ENCODE measurements around the gene AKR7A2.
"Not testable (repeated sequence)": the region's sequence is repeated elsewhere in the genome, so short reads cannot be mapped to it uniquely, and the experiment has no call there.

AKR7A2 gene

GRCh38 chr1:19294638-19295037 lies 17.3 kb downstream of the AKR7A2 start:
- H3K9me3 ChIP-seq (replicated peaks in 1 of 2; ENCODE audit: control insufficient read depth in 2 of 2, insufficient read depth in 1 of 2, low read depth in 1 of 2, low read length in 2 of 2) = peaks cover 15 to 50% of the 10 kb centered on the region in 2 donors
- H3K4ac ChIP-seq (ENCODE audit: low read length) = no peak overlapping the region
- no peak overlapping the region for H4K91ac ChIP-seq (ENCODE audit: low read depth, low read length, poor library complexity)
- H2AFZ ChIP-seq (ENCODE audit: low read length) = no peak overlapping the region
- DNase-seq (ENCODE audit: low spot score) = no peak
- H2BK15ac ChIP-seq (ENCODE audit: low read length) = no peak overlapping the region
- no CpG with 5 or more reads among the region's 2 CpGs for WGBS, 2 donors (ENCODE audit: extremely low coverage in 2 of 2, insufficient read length in 2 of 2, insufficient replicate concordance in 1 of 2)
- H2BK12ac ChIP-seq (ENCODE audit: low read length) = no peak overlapping the region
- no peak overlapping the region for H3K27ac ChIP-seq (replicated peaks; ENCODE audit: low read length)
- no peak overlapping the region for H3K23ac ChIP-seq (ENCODE audit: low read depth, low read length, poor library complexity)
- H2AK5ac ChIP-seq (ENCODE audit: low read depth, low read length) = no peak overlapping the region
- H3K27me3 ChIP-seq (ENCODE audit: control insufficient read depth in 3 of 3, insufficient read depth in 3 of 3, low read depth in 1 of 3, low read length in 3 of 3) = no peaks in the 10 kb centered on the region
- H3K4me1 ChIP-seq (ENCODE audit: control insufficient read depth in 2 of 2, insufficient read depth in 1 of 2, low read depth in 1 of 2, low read length in 2 of 2) = no peaks in the 10 kb centered on the region
- no peak overlapping the region for H4K8ac ChIP-seq (ENCODE audit: low read depth, low read length)
- H2BK120ac ChIP-seq (ENCODE audit: low read depth, low read length) = no peak overlapping the region
- H3K18ac ChIP-seq (ENCODE audit: low read length) = no peak overlapping the region
- H3K9ac ChIP-seq (ENCODE audit: low read depth, low read length, poor library complexity) = no peak overlapping the region
- no peak overlapping the region for H3K14ac ChIP-seq (ENCODE audit: low read length)
- no peak overlapping the region for H3K4me2 ChIP-seq (ENCODE audit: insufficient read depth, low read length, poor library complexity, severe bottlenecking)
- H3K4me3 ChIP-seq (ENCODE audit: low read length in 2 of 2) = no peak overlapping the region
- H3K36me3 ChIP-seq (replicated peaks in 1 of 2; ENCODE audit: control insufficient read depth in 2 of 2, insufficient read depth in 2 of 2, low read length in 2 of 2) = peaks cover 6 to 7% of the 10 kb centered on the region in 2 donors
- H3K79me1 ChIP-seq (ENCODE audit: low read depth, low read length) = peaks cover 2% of the 10 kb centered on the region
- no peak overlapping the region for H2BK5ac ChIP-seq (ENCODE audit: low read length)

GRCh38 chr1:19289244-19289643 lies 22.7 kb downstream of the AKR7A2 start:
- H2AFZ ChIP-seq (ENCODE audit: low read length) = no peak overlapping the region
- H3K4ac ChIP-seq (ENCODE audit: low read length) = no peak overlapping the region
- no peak overlapping the region for H3K4me3 ChIP-seq (ENCODE audit: low read length in 2 of 2)
- WGBS, 2 donors (ENCODE audit: extremely low coverage in 2 of 2, insufficient read length in 2 of 2, insufficient replicate concordance in 1 of 2) = no CpG with 5 or more reads among the region's 2 CpGs
- H3K79me1 ChIP-seq (ENCODE audit: low read depth, low read length) = no peaks in the 10 kb centered on the region
- no peak overlapping the region for H2BK5ac ChIP-seq (ENCODE audit: low read length)
- no peak overlapping the region for H4K91ac ChIP-seq (ENCODE audit: low read depth, low read length, poor library complexity)
- H4K8ac ChIP-seq (ENCODE audit: low read depth, low read length) = no peak overlapping the region
- H2BK12ac ChIP-seq (ENCODE audit: low read length) = no peak overlapping the region
- no peak overlapping the region for H3K27ac ChIP-seq (replicated peaks; ENCODE audit: low read length)
- H2BK120ac ChIP-seq (ENCODE audit: low read depth, low read length) = no peak overlapping the region
- H3K36me3 ChIP-seq (replicated peaks in 1 of 2; ENCODE audit: control insufficient read depth in 2 of 2, insufficient read depth in 2 of 2, low read length in 2 of 2) = peaks cover 0 to 11% of the 10 kb centered on the region in 2 donors
- DNase-seq (ENCODE audit: low spot score) = no peak
- no peaks in the 10 kb centered on the region for H3K4me1 ChIP-seq (ENCODE audit: control insufficient read depth in 2 of 2, insufficient read depth in 1 of 2, low read depth in 1 of 2, low read length in 2 of 2)
- H3K18ac ChIP-seq (ENCODE audit: low read length) = no peak overlapping the region
- no peak overlapping the region for H3K9ac ChIP-seq (ENCODE audit: low read depth, low read length, poor library complexity)
- H3K4me2 ChIP-seq (ENCODE audit: insufficient read depth, low read length, poor library complexity, severe bottlenecking) = no peak overlapping the region
- no peak overlapping the region for H3K23ac ChIP-seq (ENCODE audit: low read depth, low read length, poor library complexity)
- H3K14ac ChIP-seq (ENCODE audit: low read length) = no peak overlapping the region
- peaks cover 0 to 6% (median 0%) of the 10 kb centered on the region in 3 experiments for H3K27me3 ChIP-seq (ENCODE audit: control insufficient read depth in 3 of 3, insufficient read depth in 3 of 3, low read depth in 1 of 3, low read length in 3 of 3)
- H2AK5ac ChIP-seq (ENCODE audit: low read depth, low read length) = no peak overlapping the region
- H3K9me3 ChIP-seq (replicated peaks in 1 of 2; ENCODE audit: control insufficient read depth in 2 of 2, insufficient read depth in 1 of 2, low read depth in 1 of 2, low read length in 2 of 2) = peaks cover 2 to 27% of the 10 kb centered on the region in 2 donors
- H2BK15ac ChIP-seq (ENCODE audit: low read length) = no peak overlapping the region

GRCh38 chr1:19288324-19289241 lies 23.4 kb downstream of the AKR7A2 start, which contains the start of gene AKR7A3:
AKR7A3 (minus strand) TSS chr1:19288770; CDS start chr1:19288709, 61 bp downstream.
- H3K4me1 ChIP-seq (ENCODE audit: control insufficient read depth in 2 of 2, insufficient read depth in 1 of 2, low read depth in 1 of 2, low read length in 2 of 2); H2BK120ac ChIP-seq (ENCODE audit: low read depth, low read length); H2BK5ac ChIP-seq (ENCODE audit: low read length); H2AFZ ChIP-seq (ENCODE audit: low read length); H3K79me1 ChIP-seq (ENCODE audit: low read depth, low read length); H2BK15ac ChIP-seq (ENCODE audit: low read length); H2BK12ac ChIP-seq (ENCODE audit: low read length); H4K8ac ChIP-seq (ENCODE audit: low read depth, low read length); H3K27me3 ChIP-seq (ENCODE audit: control insufficient read depth in 3 of 3, insufficient read depth in 3 of 3, low read depth in 1 of 3, low read length in 3 of 3); H3K36me3 ChIP-seq (replicated peaks in 1 of 2; ENCODE audit: control insufficient read depth in 2 of 2, insufficient read depth in 2 of 2, low read length in 2 of 2); H3K14ac ChIP-seq (ENCODE audit: low read length); H2AK5ac ChIP-seq (ENCODE audit: low read depth, low read length); H3K18ac ChIP-seq (ENCODE audit: low read length); H3K27ac ChIP-seq (replicated peaks; ENCODE audit: low read length); H4K91ac ChIP-seq (ENCODE audit: low read depth, low read length, poor library complexity); H3K4ac ChIP-seq (ENCODE audit: low read length); H3K23ac ChIP-seq (ENCODE audit: low read depth, low read length, poor library complexity): not testable (repeated sequence)
- Histone ChIP-seq H3K9ac (ENCODE audit: low read depth, low read length, poor library complexity) (peak within 1 kb of the TSS; percentile 63), H3K9me3 (replicated peaks in 1 of 2; ENCODE audit: control insufficient read depth in 2 of 2, insufficient read depth in 1 of 2, low read depth in 1 of 2, low read length in 2 of 2) (peaks cover 0 to 21% of the 10 kb centered on the region in 2 donors), H3K4me3 (ENCODE audit: low read length in 2 of 2) (peak within 1 kb of the TSS in 1 of 2 donors; percentile 73), H3K4me2 (ENCODE audit: insufficient read depth, low read length, poor library complexity, severe bottlenecking) (peak within 1 kb of the TSS; percentile 62)
- peak; percentile 15 for DNase-seq (ENCODE audit: low spot score)
- WGBS, 2 donors (ENCODE audit: extremely low coverage in 2 of 2, insufficient read length in 2 of 2, insufficient replicate concordance in 1 of 2) = no CpG with 5 or more reads among the region's 82 CpGs

GRCh38 chr1:19287436-19288185 lies 24.3 kb downstream of the AKR7A2 start:
- H3K4ac ChIP-seq (ENCODE audit: low read length) = no peak overlapping the region
- H2BK5ac ChIP-seq (ENCODE audit: low read length) = no peak overlapping the region
- no peak overlapping the region for H4K91ac ChIP-seq (ENCODE audit: low read depth, low read length, poor library complexity)
- peaks cover 0 to 9% of the 10 kb centered on the region in 2 donors for H3K36me3 ChIP-seq (replicated peaks in 1 of 2; ENCODE audit: control insufficient read depth in 2 of 2, insufficient read depth in 2 of 2, low read length in 2 of 2)
- no peak overlapping the region for H3K9ac ChIP-seq (ENCODE audit: low read depth, low read length, poor library complexity)
- no peak overlapping the region for H4K8ac ChIP-seq (ENCODE audit: low read depth, low read length)
- no peaks in the 10 kb centered on the region for H3K79me1 ChIP-seq (ENCODE audit: low read depth, low read length)
- DNase-seq (ENCODE audit: low spot score) = no peak
- no CpG with 5 or more reads among the region's 13 CpGs for WGBS, 2 donors (ENCODE audit: extremely low coverage in 2 of 2, insufficient read length in 2 of 2, insufficient replicate concordance in 1 of 2)
- no peak overlapping the region for H3K4me2 ChIP-seq (ENCODE audit: insufficient read depth, low read length, poor library complexity, severe bottlenecking)
- H3K9me3 ChIP-seq (replicated peaks in 1 of 2; ENCODE audit: control insufficient read depth in 2 of 2, insufficient read depth in 1 of 2, low read depth in 1 of 2, low read length in 2 of 2) = peaks cover 0 to 12% of the 10 kb centered on the region in 2 donors
- no peaks in the 10 kb centered on the region for H3K4me1 ChIP-seq (ENCODE audit: control insufficient read depth in 2 of 2, insufficient read depth in 1 of 2, low read depth in 1 of 2, low read length in 2 of 2)
- no peak overlapping the region for H2AFZ ChIP-seq (ENCODE audit: low read length)
- peaks cover 0 to 6% (median 0%) of the 10 kb centered on the region in 3 experiments for H3K27me3 ChIP-seq (ENCODE audit: control insufficient read depth in 3 of 3, insufficient read depth in 3 of 3, low read depth in 1 of 3, low read length in 3 of 3)
- H2BK15ac ChIP-seq (ENCODE audit: low read length) = no peak overlapping the region
- H3K18ac ChIP-seq (ENCODE audit: low read length) = no peak overlapping the region
- no peak overlapping the region for H2AK5ac ChIP-seq (ENCODE audit: low read depth, low read length)
- H3K27ac ChIP-seq (replicated peaks; ENCODE audit: low read length) = no peak overlapping the region
- H3K23ac ChIP-seq (ENCODE audit: low read depth, low read length, poor library complexity) = no peak overlapping the region
- no peak overlapping the region for H3K14ac ChIP-seq (ENCODE audit: low read length)
- H3K4me3 ChIP-seq (ENCODE audit: low read length in 2 of 2) = no peak overlapping the region
- H2BK120ac ChIP-seq (ENCODE audit: low read depth, low read length) = no peak overlapping the region
- no peak overlapping the region for H2BK12ac ChIP-seq (ENCODE audit: low read length)
